Upper lobe of right lung (tissue), 1 donor: ENCODE results near the gene EPN2. TPM values are rescaled to one million over a fixed set of nuclear protein-coding genes. Genes with fewer than 3 reads are reported as not detected.

Experiments
- ATAC-seq: fragments of 200-7000 bp; cut with Tn5 transposase; one replicate; pipeline ENCODE4 v1.9.1; 2020; ENCODE audit warnings: mild to moderate bottlenecking, moderate library complexity
- DNase-seq: peaks from one replicate; pipeline ENCODE4 v3.0.0-alpha.2; 2020
- H3K27ac ChIP-seq: fragments of 200-600 bp; one replicate; pipeline ENCODE4 v1.8.0; 2022
- H3K27me3 ChIP-seq: fragments of 200-600 bp; one replicate; pipeline ENCODE4 v1.8.0; 2022; ENCODE audit warnings: mild to moderate bottlenecking
- H3K36me3 ChIP-seq: fragments of 200-600 bp; one replicate; pipeline ENCODE4 v1.8.0; 2022
- H3K4me1 ChIP-seq: fragments of 200-600 bp; one replicate; pipeline ENCODE4 v1.8.0; 2022
- H3K4me3 ChIP-seq: fragments of 200-600 bp; one replicate; pipeline ENCODE4 v1.8.0; 2022; ENCODE audit warnings: mild to moderate bottlenecking
- H3K9me3 ChIP-seq: fragments of 200-600 bp; one replicate; pipeline ENCODE4 v1.8.0; 2022
- CTCF ChIP-seq: fragments of 200-600 bp; IDR thresholded peaks from one replicate; pipeline ENCODE4 v1.8.0; 2022; ENCODE audit warnings: antibody characterized with exemption
- intact Hi-C: fragments of 100-400 bp; cut with DNase I; formaldehyde crosslinking; loops from one replicate; pipeline ENCODE4 v1.11.0; 2022
- total RNA-seq: library from RNA; stranded (reverse); fragmentation: NEBNext Ultra II Directional; extraction: Animal tissue kit (Norgen Biotek cat#: 25700); gene quantifications from one replicate; pipeline ENCODE4 v1.2.1, GENCODE V29; 2021
- donor health status: DM: no; HTN: yes; CAD: no; lungs with severe emphysema.

EPN2 gene
- total RNA-seq, 1 donor from 2014 or later = 54.5 TPM

- Histone ChIP-seq H3K27me3 (no peaks in the 10 kb centered on the region), H3K36me3 (no peaks in the 10 kb centered on the region), H3K4me3 (no peak overlapping the region), H3K9me3 (no peaks in the 10 kb centered on the region), H3K4me1 (peaks cover 10% of the 10 kb centered on the region), H3K27ac (no peak overlapping the region)
- intact Hi-C loops = no loop called here
- DNase-seq = peak; percentile 59
- ATAC-seq = no peak
- TF ChIP-seq CTCF = no peak
These were observed 104.8 kb downstream of the EPN2 start for GRCh38 chr17:19341641-19342610.

GRCh38 chr17:19342611-19343255, 105.6 kb downstream of the EPN2 start:
- no peak overlapping the region for H3K27ac ChIP-seq

GRCh38 chr17:19343256-19343630, 106.1 kb downstream of the EPN2 start:
- ATAC-seq (no peak), DNase-seq (no peak)
- H3K4me1 ChIP-seq = peaks cover 4% of the 10 kb centered on the region
- intact Hi-C loops = no loop called here
- H3K36me3 ChIP-seq = no peaks in the 10 kb centered on the region
- no peaks in the 10 kb centered on the region for H3K9me3 ChIP-seq
- no peak overlapping the region for H3K4me3 ChIP-seq
- TF ChIP-seq CTCF = no peak
- no peaks in the 10 kb centered on the region for H3K27me3 ChIP-seq
- no peak overlapping the region for H3K27ac ChIP-seq

More at GRCh38 chr17:19342611-19343255, 105.6 kb downstream of the EPN2 start:
- Histone ChIP-seq H3K36me3 (no peaks in the 10 kb centered on the region), H3K4me3 (no peak overlapping the region), H3K4me1 (peaks cover 4% of the 10 kb centered on the region), H3K9me3 (no peaks in the 10 kb centered on the region), H3K27me3 (no peaks in the 10 kb centered on the region)
- peak; percentile 60 for DNase-seq
- ATAC-seq = no peak
- intact Hi-C loops = no loop called here
- TF ChIP-seq CTCF = no peak

- Histone ChIP-seq H3K4me1 (peaks cover 4% of the 10 kb centered on the region), H3K4me3 (no peak overlapping the region), H3K27me3 (no peaks in the 10 kb centered on the region), H3K27ac (no peak overlapping the region), H3K9me3 (no peaks in the 10 kb centered on the region), H3K36me3 (no peaks in the 10 kb centered on the region)
- ATAC-seq (no peak), DNase-seq (peak; percentile 62)
- intact Hi-C loops = no loop called here
- TF ChIP-seq CTCF = no peak
These were observed 106.5 kb downstream of the EPN2 start for GRCh38 chr17:19343671-19344151.

- Histone ChIP-seq H3K9me3 (no peaks in the 10 kb centered on the region), H3K27ac (no peak overlapping the region), H3K27me3 (no peaks in the 10 kb centered on the region), H3K36me3 (no peaks in the 10 kb centered on the region), H3K4me3 (no peak overlapping the region), H3K4me1 (peaks cover 4% of the 10 kb centered on the region)
- intact Hi-C loops = no loop called here
- DNase-seq = peak; percentile 63
- TF ChIP-seq CTCF = no peak
- ATAC-seq = no peak
These were observed 107.3 kb downstream of the EPN2 start for GRCh38 chr17:19344311-19345066.
